GM12874 (cell line): ENCODE data around the gene FXYD6.

ENCODE experiments used
- CTCF ChIP-seq: IDR thresholded peaks from 2 replicates; pipeline ENCODE4 v1.5.1; 2011; ENCODE audit warnings: low read depth, mild to moderate bottlenecking, control low read depth, low read length, moderate library complexity; ENCODE audit not compliant: insufficient read depth

Gene FXYD6

DNA sequence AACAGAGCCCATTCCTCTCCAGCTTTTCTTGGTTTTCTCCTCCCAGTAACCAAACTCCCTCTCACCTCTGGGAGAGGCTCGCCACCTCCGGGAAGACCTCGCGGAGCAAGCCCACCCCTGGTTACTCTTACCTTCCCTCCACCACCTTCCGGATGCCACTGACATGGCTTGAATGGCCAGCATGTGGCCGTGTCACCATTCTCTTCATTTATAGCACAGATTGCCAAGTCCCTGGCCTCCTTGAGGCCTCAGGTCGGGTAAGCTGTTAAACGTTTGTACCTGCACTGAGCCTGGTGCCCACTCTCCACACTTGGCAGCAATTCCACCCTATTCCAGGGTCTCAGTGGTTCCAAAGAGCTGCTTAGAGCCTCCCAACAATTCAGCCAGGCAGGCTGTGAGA lies 43.9 kb downstream of the FXYD6 start:
- no peak for TF ChIP-seq CTCF

DNA sequence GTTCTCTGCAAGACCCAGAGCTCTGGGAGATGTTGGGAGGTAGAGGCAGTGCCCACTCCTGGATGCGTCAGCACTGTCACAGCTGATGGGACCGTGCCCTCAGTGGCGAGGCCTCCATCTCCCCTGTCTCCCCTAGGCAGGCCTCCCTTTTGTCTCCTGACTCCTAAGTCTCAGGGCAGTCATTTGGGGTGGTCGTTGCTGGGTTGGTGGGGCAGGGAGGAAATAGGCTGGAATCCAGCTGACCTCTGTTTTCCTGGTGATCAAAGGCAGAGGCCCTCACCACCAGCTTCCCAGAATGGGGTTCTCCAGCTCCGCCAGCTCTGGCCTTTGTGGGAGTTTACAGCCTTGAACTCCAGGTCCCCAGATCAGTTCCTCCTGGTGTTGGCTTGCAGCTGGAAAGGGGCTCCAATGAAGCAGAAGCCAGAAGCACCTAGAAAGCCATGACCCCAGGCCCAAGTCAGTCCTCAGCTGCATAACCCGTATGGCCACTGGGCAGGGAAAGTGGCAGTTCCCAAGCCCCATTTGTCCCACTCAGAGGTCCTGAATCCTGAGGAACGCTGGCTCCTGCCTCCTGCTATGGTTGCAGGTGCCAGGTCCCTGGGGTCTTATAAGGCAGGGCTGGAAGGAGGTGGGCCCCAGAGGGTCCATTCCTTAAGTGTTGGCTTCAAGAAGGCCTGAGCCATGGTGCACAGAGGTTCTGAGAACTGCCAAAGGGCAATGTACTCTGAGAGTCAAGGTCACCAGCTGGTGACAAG lies 44.6 kb downstream of the FXYD6 start:
- no peak for TF ChIP-seq CTCF

GRCh38 chr11:117830674-117831351 lies 45.6 kb downstream of the FXYD6 start:
- no peak for TF ChIP-seq CTCF

- no peak for TF ChIP-seq CTCF
Observed at GRCh38 chr11:117830072-117830471, 46.4 kb downstream of the FXYD6 start.

DNA sequence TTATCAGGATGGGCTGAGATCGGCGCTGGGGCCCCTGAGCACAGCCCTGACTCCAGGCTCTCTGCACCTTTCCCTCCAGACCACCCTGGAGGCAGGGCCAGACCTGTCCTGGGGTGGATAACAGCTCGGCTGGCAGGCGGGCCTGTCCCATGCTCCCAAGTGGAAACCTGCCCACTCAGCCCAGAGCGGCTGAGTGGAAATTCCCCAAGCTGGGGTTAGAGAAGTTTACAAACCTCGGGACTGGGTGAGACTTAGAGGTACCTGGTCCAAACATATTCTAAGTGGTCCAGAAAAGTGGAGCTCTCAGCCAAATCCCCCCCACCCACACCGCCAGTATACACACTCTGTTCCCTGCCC lies 47.1 kb downstream of the FXYD6 start:
- no peak for TF ChIP-seq CTCF

DNA sequence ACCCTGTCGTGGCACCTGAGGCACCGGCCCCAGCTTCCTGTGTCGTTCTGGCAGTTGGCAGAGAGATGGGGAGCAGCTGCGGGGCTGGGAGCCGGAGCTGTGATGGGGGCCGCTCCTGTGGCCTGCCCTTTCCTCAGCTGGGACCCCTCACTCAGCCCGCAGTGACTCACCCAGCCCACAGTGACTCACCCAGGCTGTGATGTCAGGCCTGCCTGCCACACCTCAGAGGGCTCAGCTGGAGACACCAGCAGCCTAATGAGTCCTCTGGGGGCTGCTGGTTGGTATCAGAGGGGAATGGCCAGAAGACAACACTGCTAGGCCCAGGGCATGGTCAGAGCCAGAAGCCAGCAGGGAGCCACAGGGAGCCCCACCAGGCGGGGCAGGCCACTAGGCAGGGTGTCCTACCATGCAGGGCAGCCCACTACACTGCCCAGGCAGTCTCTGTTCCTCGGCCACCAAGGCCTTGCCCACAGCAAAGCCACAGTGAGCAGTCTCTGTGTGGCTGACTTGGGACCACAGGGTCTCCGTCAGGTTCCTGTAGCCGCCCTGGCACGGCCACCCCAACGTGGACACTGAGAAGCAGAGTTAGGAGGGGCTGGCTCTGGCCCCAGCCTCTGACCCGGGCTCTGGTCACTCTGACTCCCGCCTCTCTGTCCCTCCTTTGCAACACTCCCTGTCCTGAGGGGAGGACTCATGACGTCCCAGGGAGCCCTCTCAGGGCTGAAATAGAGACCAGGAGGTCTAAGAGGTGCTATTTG lies 47.7 kb downstream of the FXYD6 start:
- TF ChIP-seq CTCF: no peak
